Lower lobe of right lung (tissue), 2 donors: ENCODE measurements around the gene SHTN1. TPM values are rescaled to one million over a fixed set of nuclear protein-coding genes. Genes with fewer than 3 reads are reported as not detected.

Experiments
- ATAC-seq, 2 donors: fragments of 200-7000 bp; cut with Tn5 transposase; one replicate each; pipeline ENCODE4 v1.9.1; 2020 to 2022; ENCODE audit warnings: mild to moderate bottlenecking in 2 of 2, moderate library complexity in 2 of 2
- DNase-seq: peaks from one replicate; pipeline ENCODE4 v3.0.0-alpha.2; 2020
- H3K27ac ChIP-seq: fragments of 200-600 bp; one replicate; pipeline ENCODE4 v1.8.0; 2022
- H3K27me3 ChIP-seq: fragments of 200-600 bp; one replicate; pipeline ENCODE4 v1.8.0; 2022; ENCODE audit warnings: low read depth
- H3K36me3 ChIP-seq: fragments of 200-600 bp; one replicate; pipeline ENCODE4 v1.8.0; 2022; ENCODE audit warnings: mild to moderate bottlenecking
- H3K4me1 ChIP-seq: fragments of 200-600 bp; one replicate; pipeline ENCODE4 v1.8.0; 2022
- H3K4me3 ChIP-seq: fragments of 200-600 bp; one replicate; pipeline ENCODE4 v1.8.0; 2022; ENCODE audit warnings: mild to moderate bottlenecking
- H3K9me3 ChIP-seq: fragments of 200-600 bp; one replicate; pipeline ENCODE4 v1.8.0; 2022
- CTCF ChIP-seq: fragments of 200-600 bp; IDR thresholded peaks from one replicate; pipeline ENCODE4 v1.8.0; 2022; ENCODE audit warnings: antibody characterized with exemption, mild to moderate bottlenecking
- intact Hi-C: fragments of 100-400 bp; cut with DNase I; formaldehyde crosslinking; loops from one replicate; pipeline ENCODE4 v1.11.0; 2022
- total RNA-seq: library from RNA; stranded (reverse); fragmentation: NEBNext Ultra II Directional; extraction: Animal tissue kit (Norgen Biotek cat#: 25700); gene quantifications from one replicate; pipeline ENCODE4 v1.2.1, GENCODE V29; 2021
- donor health status: DM: no; HTN: yes; CAD: no; lungs with severe emphysema.

Gene SHTN1
- total RNA-seq, 1 donor from 2014 or later: 43.1 TPM

- intact Hi-C loops: no loop called here
- ATAC-seq (no peak), DNase-seq (no peak)
- Histone ChIP-seq H3K9me3 (no peaks in the 10 kb centered on the region), H3K4me1 (no peaks in the 10 kb centered on the region), H3K36me3 (no peaks in the 10 kb centered on the region), H3K27ac (no peak overlapping the region), H3K4me3 (no peak overlapping the region), H3K27me3 (no peaks in the 10 kb centered on the region)
- no peak for TF ChIP-seq CTCF
Observed at GRCh38 chr10:116878123-116878522, 126.9 kb downstream of the SHTN1 start.

GRCh38 chr10:116877391-116877790 lies 127.6 kb downstream of the SHTN1 start:
- Histone ChIP-seq H3K36me3 (no peaks in the 10 kb centered on the region), H3K27ac (no peak overlapping the region), H3K4me3 (no peak overlapping the region), H3K4me1 (no peaks in the 10 kb centered on the region), H3K9me3 (no peaks in the 10 kb centered on the region), H3K27me3 (no peaks in the 10 kb centered on the region)
- ATAC-seq (no peak), DNase-seq (no peak)
- no peak for TF ChIP-seq CTCF
- intact Hi-C loops: no loop called here

- no peak for ATAC-seq
- no peak for TF ChIP-seq CTCF
- no peaks in the 10 kb centered on the region for H3K4me1 ChIP-seq
- H3K27me3 ChIP-seq: no peaks in the 10 kb centered on the region
- no peak overlapping the region for H3K27ac ChIP-seq
- intact Hi-C loops: no loop called here
- no peak overlapping the region for H3K4me3 ChIP-seq
- H3K36me3 ChIP-seq: no peaks in the 10 kb centered on the region
- H3K9me3 ChIP-seq: no peaks in the 10 kb centered on the region
- no peak for DNase-seq
Observed at GRCh38 chr10:116875897-116876296, 129.1 kb downstream of the SHTN1 start.

GRCh38 chr10:116873134-116873533 lies 131.9 kb downstream of the SHTN1 start:
- no peaks in the 10 kb centered on the region for H3K9me3 ChIP-seq
- no peaks in the 10 kb centered on the region for H3K36me3 ChIP-seq
- intact Hi-C loops: no loop called here
- no peaks in the 10 kb centered on the region for H3K4me1 ChIP-seq
- ATAC-seq: no peak
- H3K4me3 ChIP-seq: no peak overlapping the region
- no peaks in the 10 kb centered on the region for H3K27me3 ChIP-seq
- H3K27ac ChIP-seq: no peak overlapping the region
- TF ChIP-seq CTCF: no peak
- no peak for DNase-seq

- Histone ChIP-seq H3K36me3 (no peaks in the 10 kb centered on the region), H3K4me3 (no peak overlapping the region), H3K27ac (no peak overlapping the region), H3K4me1 (no peaks in the 10 kb centered on the region), H3K27me3 (no peaks in the 10 kb centered on the region), H3K9me3 (no peaks in the 10 kb centered on the region)
- DNase-seq (no peak), ATAC-seq (no peak)
- TF ChIP-seq CTCF: no peak
- intact Hi-C loops: no loop called here
Observed at GRCh38 chr10:116870949-116871348, 134.0 kb downstream of the SHTN1 start.

GRCh38 chr10:116868722-116869121 lies 136.3 kb downstream of the SHTN1 start:
- TF ChIP-seq CTCF: no peak
- Histone ChIP-seq H3K4me1 (no peaks in the 10 kb centered on the region), H3K27ac (no peak overlapping the region), H3K9me3 (no peaks in the 10 kb centered on the region), H3K27me3 (no peaks in the 10 kb centered on the region), H3K4me3 (no peak overlapping the region), H3K36me3 (no peaks in the 10 kb centered on the region)
- no peak for DNase-seq
- no peak for ATAC-seq
- intact Hi-C loops: no loop called here
